ENCODE data around the gene SP1.
"Not testable (repeated sequence)": the region's sequence is repeated elsewhere in the genome, so short reads cannot be mapped to it uniquely, and the experiment has no call there.

The SP1 gene

DNA sequence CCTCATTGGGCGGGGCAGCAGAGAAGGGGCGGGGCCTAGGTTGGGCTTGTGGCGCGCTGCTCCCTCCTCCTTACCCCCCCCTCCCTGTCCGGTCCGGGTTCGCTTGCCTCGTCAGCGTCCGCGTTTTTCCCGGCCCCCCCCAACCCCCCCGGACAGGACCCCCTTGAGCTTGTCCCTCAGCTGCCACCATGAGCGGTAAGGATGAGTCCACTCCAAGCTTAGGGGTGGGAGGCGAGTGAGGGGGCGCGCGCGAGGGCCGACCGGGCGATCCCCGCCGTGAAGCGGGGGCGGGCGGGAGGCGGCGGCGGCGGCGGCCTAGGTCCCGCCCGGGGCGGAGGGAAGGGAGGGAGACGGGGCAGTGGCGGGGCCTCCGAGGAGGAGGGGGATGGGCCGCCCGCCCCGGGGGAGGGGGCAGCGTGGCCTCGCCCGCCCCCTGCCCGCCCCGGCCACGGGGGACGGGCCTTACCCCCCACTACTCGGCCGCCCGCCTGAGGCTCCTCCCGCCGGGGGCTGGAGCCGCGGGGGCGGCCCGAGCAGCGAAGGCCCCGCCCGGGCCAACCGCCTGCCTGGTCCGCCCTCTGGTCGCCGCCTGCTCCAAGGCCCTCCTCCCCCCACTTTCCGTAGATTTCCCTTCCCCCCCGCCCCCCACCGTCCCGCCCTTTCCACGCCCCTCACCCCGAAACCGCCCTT, at the start of gene SP1:
TSS of gene SP1 (plus strand) at position 73 of the 690 bp plus-strand sequence. CDS start at position 189, 116 bp downstream.
- peak; percentile 99 for DNase-seq

GRCh38 chr12:53330671-53331070, 49.3 kb upstream of the SP1 start:
- DNase-seq: no peak

GRCh38 chr12:53332339-53332738, 47.6 kb upstream of the SP1 start:
- not testable (repeated sequence) for DNase-seq

DNA sequence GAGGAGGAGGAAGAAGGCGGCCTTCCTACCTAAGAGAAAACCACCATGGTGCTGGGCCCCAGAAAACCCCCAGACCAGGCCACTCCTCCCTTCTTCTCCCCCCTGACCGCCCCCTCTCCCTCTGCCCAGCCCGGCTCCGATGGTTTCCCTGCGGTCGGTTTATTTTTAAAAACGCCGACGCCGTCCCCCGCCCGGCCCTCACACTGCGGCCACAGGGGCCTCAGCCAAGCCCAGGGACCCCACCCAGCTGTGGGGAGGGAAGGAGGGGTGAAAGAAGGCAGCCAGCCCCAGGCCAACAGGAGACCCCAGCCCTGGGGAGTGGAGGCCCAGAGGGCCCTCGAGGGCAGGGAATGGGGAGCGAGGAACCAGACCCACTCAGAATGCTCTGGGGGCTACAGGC, 47.2 kb upstream of the SP1 start:
- no peak for DNase-seq

DNA sequence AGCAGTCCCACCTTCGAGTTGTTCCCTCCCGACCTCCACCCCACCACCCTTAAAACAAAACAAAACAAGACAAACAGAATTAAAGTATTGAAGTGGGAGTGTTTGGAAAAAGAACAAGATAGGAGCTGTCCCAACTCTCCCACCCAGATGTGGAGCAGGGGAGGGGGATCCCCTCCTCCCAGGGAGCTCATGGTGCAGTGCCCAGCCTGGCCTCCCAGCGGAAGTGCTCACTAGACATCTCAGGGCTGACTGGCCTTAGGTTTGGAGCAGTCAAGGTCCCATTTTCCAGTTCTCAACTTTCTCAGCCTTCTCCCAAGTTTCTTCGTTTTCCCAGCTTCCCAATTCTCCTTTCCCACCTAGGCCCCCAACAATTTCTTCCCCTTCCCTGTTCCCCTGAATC, 46.7 kb upstream of the SP1 start:
- DNase-seq: no peak

DNA sequence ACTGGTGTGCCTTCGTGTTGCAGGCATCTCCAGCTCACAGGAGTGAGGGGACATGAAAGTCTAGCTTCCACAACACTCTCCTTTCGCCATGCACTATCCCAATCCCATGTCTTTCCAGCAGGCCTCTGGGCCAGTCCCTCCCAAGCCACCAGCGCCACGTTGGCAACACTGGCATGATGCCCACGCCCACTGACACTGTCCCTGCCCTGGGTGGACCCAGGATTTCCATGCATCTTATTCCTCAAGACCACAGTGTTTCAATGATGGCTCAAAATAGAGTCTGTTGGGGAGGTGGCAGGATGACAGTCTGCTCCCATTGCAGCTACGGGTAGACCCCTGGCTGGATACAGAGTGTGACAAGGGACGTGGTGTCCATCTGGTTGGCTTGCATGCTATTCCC, 46.1 kb upstream of the SP1 start:
- no peak for DNase-seq

- no peak for DNase-seq
These were observed 45.2 kb upstream of the SP1 start for GRCh38 chr12:53334822-53335221.

- no peak for DNase-seq
These were observed 43.7 kb upstream of the SP1 start, which contains the start of gene SP7 for GRCh38 chr12:53336181-53336681. TSS of gene SP7 (minus strand) at chr12:53336354. CDS start at chr12:53335646, 708 bp downstream.

- DNase-seq: peak; percentile 28
These were observed 42.0 kb upstream of the SP1 start for GRCh38 chr12:53338017-53338416.

GRCh38 chr12:53338916-53339315, 41.1 kb upstream of the SP1 start:
- no peak for DNase-seq

- DNase-seq: no peak
These were observed 39.6 kb upstream of the SP1 start for GRCh38 chr12:53340398-53340797.

DNA sequence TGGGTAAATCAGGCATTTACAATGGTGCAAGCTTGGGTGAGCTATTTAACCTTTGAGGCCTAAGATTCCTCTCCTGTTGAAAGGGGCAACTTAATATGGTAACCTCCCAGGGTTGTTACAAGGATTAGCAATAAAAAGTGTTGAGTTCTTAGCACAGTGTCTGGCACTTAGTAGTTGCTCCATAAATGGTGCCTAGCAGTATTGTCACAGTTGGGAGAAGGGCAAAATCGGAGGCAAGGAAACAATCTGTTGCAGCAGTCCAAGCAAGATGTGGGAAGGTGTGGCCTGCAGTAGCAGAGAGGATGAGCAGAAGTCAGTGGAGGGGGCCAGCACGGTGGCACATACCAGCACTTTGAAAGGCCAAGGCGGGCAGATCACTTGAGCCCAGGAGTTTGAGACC, 36.5 kb upstream of the SP1 start:
- DNase-seq: no peak

DNA sequence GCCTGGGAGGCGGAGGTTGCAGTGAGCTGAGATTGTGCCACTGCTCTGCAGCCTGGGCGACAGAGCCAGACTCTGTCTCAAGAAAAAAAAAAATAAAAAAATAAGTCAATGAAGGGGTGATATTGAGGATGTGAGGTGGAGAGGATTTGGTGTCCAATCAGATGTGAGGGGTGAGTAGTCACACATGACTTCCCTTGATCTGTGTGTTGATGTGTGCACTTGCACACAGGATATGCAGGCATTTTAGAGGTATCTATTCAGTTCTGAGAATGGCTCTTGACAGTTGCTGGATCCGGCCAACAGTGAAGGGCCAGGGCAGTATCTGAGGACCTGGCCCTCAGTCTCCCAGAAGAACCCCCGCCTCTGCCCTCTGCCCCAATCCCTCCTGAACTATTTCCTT, 36.0 kb upstream of the SP1 start:
- no peak for DNase-seq

DNA sequence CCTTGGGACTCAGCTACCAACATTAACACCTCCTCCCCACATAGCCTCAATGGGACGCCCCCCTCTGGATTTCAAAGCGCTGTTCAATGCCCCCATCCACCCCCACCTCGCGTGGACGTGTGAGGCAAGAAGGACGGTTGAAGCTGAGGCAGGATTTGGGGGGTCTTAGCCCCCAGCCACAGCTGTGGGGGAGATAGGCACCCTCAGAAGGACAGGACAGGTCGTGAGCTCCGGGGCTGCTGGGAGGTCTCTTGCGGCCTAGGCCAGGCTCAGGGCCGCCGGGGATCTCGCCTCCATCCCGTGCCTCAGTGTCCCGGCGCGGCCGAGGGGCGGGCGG, 35.5 kb upstream of the SP1 start:
- DNase-seq: peak; percentile 5

- DNase-seq: peak; percentile 69
These were observed 35.0 kb upstream of the SP1 start for GRCh38 chr12:53344824-53345485.

- DNase-seq: no peak
These were observed 34.3 kb upstream of the SP1 start for GRCh38 chr12:53345486-53346188.

GRCh38 chr12:53346491-53346890, 33.5 kb upstream of the SP1 start:
- DNase-seq: no peak

DNA sequence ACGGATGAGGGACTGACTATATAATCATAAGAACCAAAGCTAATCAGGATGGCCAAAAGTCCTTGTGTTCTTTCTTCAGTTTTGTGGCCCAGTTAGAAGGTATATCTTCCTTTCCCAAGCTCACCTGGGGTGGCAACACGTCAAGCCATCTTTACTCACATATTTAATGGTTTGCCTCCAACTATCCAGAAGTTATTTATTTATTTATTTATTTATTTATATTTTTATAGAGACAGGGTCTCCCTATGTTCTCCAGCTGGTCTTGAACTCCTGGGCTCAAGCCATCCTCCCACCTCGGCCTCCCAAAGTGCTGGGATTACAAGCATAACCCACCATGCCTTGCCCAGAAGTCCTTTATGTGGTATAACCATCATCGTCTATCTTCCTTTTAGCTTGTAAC, 32.1 kb upstream of the SP1 start:
- DNase-seq: no peak

DNA sequence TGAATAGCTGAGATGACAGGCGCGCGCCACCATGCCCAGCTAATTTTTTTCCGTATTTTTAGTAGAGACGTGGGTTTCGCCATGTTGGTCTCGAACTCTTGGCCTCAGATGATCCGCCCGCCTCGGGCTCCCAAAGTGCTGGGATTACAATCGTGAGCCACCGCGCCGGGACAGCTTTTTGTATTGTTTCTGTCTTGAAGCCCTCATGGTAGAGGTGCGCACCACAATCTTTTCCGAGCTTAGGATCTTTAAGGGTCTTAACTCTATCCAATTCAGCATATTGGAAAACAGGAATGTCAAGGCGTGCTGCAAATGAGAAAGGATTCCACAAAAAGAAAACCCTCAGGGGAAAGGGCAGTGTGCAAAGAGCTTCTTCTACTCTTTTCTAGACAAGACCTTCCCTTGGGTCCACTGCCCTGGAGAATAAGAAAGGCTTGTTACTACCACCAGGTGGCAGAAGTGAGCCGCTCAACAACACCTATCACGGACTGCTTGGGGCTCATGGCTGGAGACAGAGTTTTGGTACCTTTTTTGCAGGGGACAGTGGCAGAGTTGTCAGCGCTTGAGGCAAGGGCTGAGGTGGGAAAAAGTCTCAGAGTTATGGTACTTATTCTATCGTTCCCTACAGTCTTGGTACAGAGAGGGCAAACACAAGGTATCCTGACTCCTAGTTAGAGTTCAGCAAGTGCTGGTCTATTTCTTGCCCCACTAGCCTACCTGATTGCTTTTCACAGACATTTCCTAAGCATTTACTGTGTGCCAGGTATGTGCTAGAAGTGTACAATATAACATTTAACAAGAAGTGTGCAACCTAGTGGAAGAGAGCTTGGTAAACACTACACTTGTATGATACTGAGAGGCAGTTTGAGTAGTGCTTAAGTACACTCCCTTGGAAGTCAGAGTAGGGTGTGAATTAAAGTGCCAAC, 27.4 kb upstream of the SP1 start:
- DNase-seq: peak; percentile 85

GRCh38 chr12:53353257-53353655, 26.7 kb upstream of the SP1 start:
- DNase-seq: no peak

- DNase-seq: no peak
These were observed 24.9 kb upstream of the SP1 start for GRCh38 chr12:53355121-53355520.

- no peak for DNase-seq
These were observed 21.0 kb upstream of the SP1 start for GRCh38 chr12:53358836-53359419.
